Measurements from ENCODE around the gene SYK. TPM values are rescaled to one million over a fixed set of nuclear protein-coding genes. Genes with fewer than 3 reads are reported as not detected.

SYK gene
- total RNA-seq, 4 donors from 2014 or later, result 43.7 to 54.9 (median 47.9) TPM

GRCh38 chr9:90844326-90844725 is 42.7 kb downstream of the SYK start:
- no peak overlapping the region for H3K4me3 ChIP-seq
- TF ChIP-seq POLR2A (IDR thresholded peaks at IDR 0.05), result no peak
- no peak for TF ChIP-seq CTCF (IDR thresholded peaks at IDR 0.05)
- H3K4me1 ChIP-seq, result no peaks in the 10 kb centered on the region
- H3K27ac ChIP-seq, result no peak overlapping the region
- intact Hi-C loops (cut with DNase I), result no loop called here
- H3K27me3 ChIP-seq, result no peaks in the 10 kb centered on the region
- no peak for DNase-seq
- no peaks in the 10 kb centered on the region for H3K9me3 ChIP-seq
- peaks cover 0 to 59% (median 8%) of the 10 kb centered on the region in 3 donors for H3K36me3 ChIP-seq

- 87 to 89% methylated on average over 6 of the region's 6 CpGs for WGBS, 2 donors
- intact Hi-C loops (cut with DNase I), result no loop called here
- Histone ChIP-seq H3K9me3 (no peaks in the 10 kb centered on the region), H3K36me3 (peaks cover 0 to 83% (median 8%) of the 10 kb centered on the region in 3 donors), H3K4me1 (no peaks in the 10 kb centered on the region), H3K27ac (no peak overlapping the region), H3K27me3 (no peaks in the 10 kb centered on the region), H3K4me3 (no peak overlapping the region)
- TF ChIP-seq CTCF (IDR thresholded peaks at IDR 0.05) (no peak), POLR2A (IDR thresholded peaks at IDR 0.05) (no peak)
- no peak for DNase-seq
These were observed 45.3 kb downstream of the SYK start for GRCh38 chr9:90846770-90847419.

GRCh38 chr9:90847971-90848370 is 46.4 kb downstream of the SYK start:
- no peaks in the 10 kb centered on the region for H3K9me3 ChIP-seq
- H3K36me3 ChIP-seq, result peaks cover 0 to 94% (median 8%) of the 10 kb centered on the region in 3 donors
- TF ChIP-seq POLR2A (IDR thresholded peaks at IDR 0.05), result no peak
- 83 to 84% methylated on average over 5 of the region's 5 CpGs for WGBS, 2 donors
- H3K4me1 ChIP-seq, result no peaks in the 10 kb centered on the region
- H3K27me3 ChIP-seq, result no peaks in the 10 kb centered on the region
- intact Hi-C loops (cut with DNase I), result no loop called here
- DNase-seq, result no peak
- no peak overlapping the region for H3K4me3 ChIP-seq
- no peak overlapping the region for H3K27ac ChIP-seq

- no peaks in the 10 kb centered on the region for H3K4me1 ChIP-seq
- H3K4me3 ChIP-seq, result no peak overlapping the region
- WGBS, 2 donors, result 85 to 90% methylated on average over 7 of the region's 8 CpGs
- no peak overlapping the region for H3K27ac ChIP-seq
- no peak for DNase-seq
- H3K36me3 ChIP-seq, result peaks cover 0 to 92% (median 8%) of the 10 kb centered on the region in 3 donors
- intact Hi-C loops (cut with DNase I), result no loop called here
- H3K9me3 ChIP-seq, result no peaks in the 10 kb centered on the region
- H3K27me3 ChIP-seq, result no peaks in the 10 kb centered on the region
- no peak for TF ChIP-seq POLR2A (IDR thresholded peaks at IDR 0.05)
- no peak for TF ChIP-seq CTCF (IDR thresholded peaks at IDR 0.05)
These were observed 47.2 kb downstream of the SYK start for GRCh38 chr9:90848866-90849265.

- Histone ChIP-seq H3K4me1 (no peaks in the 10 kb centered on the region), H3K4me3 (no peak overlapping the region), H3K27ac (no peak overlapping the region), H3K36me3 (peaks cover 0 to 67% (median 8%) of the 10 kb centered on the region in 3 donors), H3K9me3 (no peaks in the 10 kb centered on the region), H3K27me3 (no peaks in the 10 kb centered on the region)
- DNase-seq, result no peak
- no peak for TF ChIP-seq POLR2A (IDR thresholded peaks at IDR 0.05)
- TF ChIP-seq CTCF (IDR thresholded peaks at IDR 0.05), result no peak
- intact Hi-C loops (cut with DNase I), result no loop called here
- WGBS, 2 donors, result 71 to 90% methylated on average over 4 to 5 of the region's 5 CpGs
These were observed 49.8 kb downstream of the SYK start for GRCh38 chr9:90851444-90851843.

- Histone ChIP-seq H3K36me3 (peaks cover 0 to 57% (median 0%) of the 10 kb centered on the region in 3 donors), H3K4me3 (no peak overlapping the region), H3K27ac (no peak overlapping the region), H3K4me1 (no peaks in the 10 kb centered on the region), H3K27me3 (no peaks in the 10 kb centered on the region), H3K9me3 (no peaks in the 10 kb centered on the region)
- no peak for TF ChIP-seq CTCF (IDR thresholded peaks at IDR 0.05)
- TF ChIP-seq POLR2A (IDR thresholded peaks at IDR 0.05), result no peak
- WGBS, 2 donors, result 94 to 96% methylated on average over 6 to 8 of the region's 10 CpGs
- intact Hi-C loops (cut with DNase I), result no loop called here
- DNase-seq, result no peak
These were observed 52.3 kb downstream of the SYK start for GRCh38 chr9:90853945-90854344.
